ENCODE results near the gene SLC12A8.
A peak's percentile ranks its signal among the peaks of the same experiment; 100 is the strongest.

The SLC12A8 gene

DNA sequence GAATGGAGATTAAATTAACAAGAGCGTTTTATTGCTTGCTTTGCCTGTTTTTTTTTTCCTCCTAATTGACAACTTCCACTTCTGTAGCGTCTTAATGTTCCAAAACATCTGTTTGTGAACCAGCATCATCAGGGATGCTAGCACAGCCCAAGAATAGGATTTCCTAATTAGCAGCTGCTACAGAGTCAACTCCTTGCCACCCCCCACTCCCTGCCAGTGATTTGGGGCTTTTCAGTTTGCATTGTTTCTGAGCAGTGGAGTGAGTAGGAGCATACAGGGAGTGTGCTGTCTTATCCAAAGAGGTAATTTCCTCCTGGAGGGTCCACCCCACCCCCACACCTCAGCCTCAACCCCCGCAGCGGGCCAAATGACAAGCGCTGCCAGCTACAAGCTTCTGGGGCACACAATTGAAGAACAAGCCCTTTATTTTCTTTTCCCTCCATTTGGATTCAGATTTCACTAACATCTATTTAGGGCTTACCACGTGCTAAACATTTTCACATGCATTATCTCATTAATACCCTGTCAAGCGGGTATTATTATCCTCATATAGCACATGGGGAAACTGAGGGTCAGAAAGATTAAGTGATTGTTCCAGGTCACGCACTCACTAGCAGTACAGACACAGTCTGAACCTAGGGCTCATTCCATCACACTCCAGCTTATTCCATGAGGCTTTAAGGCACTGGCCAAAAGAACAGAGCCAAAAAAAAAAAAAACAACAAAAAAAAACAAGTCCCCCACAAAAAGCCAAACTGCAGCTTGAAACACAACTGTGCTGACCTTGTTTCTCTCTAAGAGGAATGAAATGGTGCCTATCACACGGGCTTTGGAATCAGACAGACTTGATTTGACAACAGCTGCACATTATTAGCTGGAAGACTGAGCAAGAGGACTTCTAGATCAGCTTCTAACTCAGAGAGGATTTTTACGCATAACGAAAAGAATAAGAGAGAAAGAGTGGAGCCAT, 173.1 kb downstream of the SLC12A8 start:
- no peak overlapping the region for H3K4me3 ChIP-seq (ENCODE audit: extremely low read depth, insufficient read depth, low read length, poor library complexity, severe bottlenecking)
- H3K9me3 ChIP-seq (ENCODE audit: control insufficient read depth, low read length), result peaks cover 9% of the 10 kb centered on the region
- H3K36me3 ChIP-seq (ENCODE audit: control insufficient read depth, insufficient read depth, low read length), result peaks cover 67% of the 10 kb centered on the region
- H3K4me1 ChIP-seq (ENCODE audit: control insufficient read depth, insufficient read depth, low read length, poor library complexity, severe bottlenecking), result peaks cover 59% of the 10 kb centered on the region
- H3K27ac ChIP-seq (ENCODE audit: low read depth, low read length, severe bottlenecking), result peak overlapping the region; percentile 69
- 44 to 55% methylated on average over 8 to 10 of the region's 11 CpGs for WGBS, 2 experiments (ENCODE audit: insufficient coverage in 2 of 2)

- WGBS, 2 experiments (ENCODE audit: insufficient coverage in 2 of 2), result no CpG with 5 or more reads among the region's 2 CpGs
- H3K36me3 ChIP-seq (ENCODE audit: control insufficient read depth, insufficient read depth, low read length), result peaks cover 59% of the 10 kb centered on the region
- no peak overlapping the region for H3K27ac ChIP-seq (ENCODE audit: low read depth, low read length, severe bottlenecking)
- H3K4me3 ChIP-seq (ENCODE audit: extremely low read depth, insufficient read depth, low read length, poor library complexity, severe bottlenecking), result no peak overlapping the region
- H3K9me3 ChIP-seq (ENCODE audit: control insufficient read depth, low read length), result peaks cover 9% of the 10 kb centered on the region
- H3K4me1 ChIP-seq (ENCODE audit: control insufficient read depth, insufficient read depth, low read length, poor library complexity, severe bottlenecking), result peaks cover 52% of the 10 kb centered on the region
Observed at GRCh38 chr3:125037498-125038150, 174.9 kb downstream of the SLC12A8 start.

- Histone ChIP-seq H3K27ac (ENCODE audit: low read depth, low read length, severe bottlenecking) (no peak overlapping the region), H3K9me3 (ENCODE audit: control insufficient read depth, low read length) (peaks cover 9% of the 10 kb centered on the region), H3K4me3 (ENCODE audit: extremely low read depth, insufficient read depth, low read length, poor library complexity, severe bottlenecking) (no peak overlapping the region), H3K36me3 (ENCODE audit: control insufficient read depth, insufficient read depth, low read length) (peaks cover 58% of the 10 kb centered on the region), H3K4me1 (ENCODE audit: control insufficient read depth, insufficient read depth, low read length, poor library complexity, severe bottlenecking) (peaks cover 45% of the 10 kb centered on the region)
- WGBS, 2 experiments (ENCODE audit: insufficient coverage in 2 of 2), result 97% methylated on average over 3 to 4 of the region's 5 CpGs
Observed at GRCh38 chr3:125035217-125035616, 177.3 kb downstream of the SLC12A8 start.

GRCh38 chr3:125033616-125034015, 178.9 kb downstream of the SLC12A8 start:
- Histone ChIP-seq H3K36me3 (ENCODE audit: control insufficient read depth, insufficient read depth, low read length) (peaks cover 66% of the 10 kb centered on the region), H3K4me1 (ENCODE audit: control insufficient read depth, insufficient read depth, low read length, poor library complexity, severe bottlenecking) (peaks cover 40% of the 10 kb centered on the region), H3K9me3 (ENCODE audit: control insufficient read depth, low read length) (peaks cover 9% of the 10 kb centered on the region), H3K27ac (ENCODE audit: low read depth, low read length, severe bottlenecking) (peak overlapping the region; percentile 10), H3K4me3 (ENCODE audit: extremely low read depth, insufficient read depth, low read length, poor library complexity, severe bottlenecking) (no peak overlapping the region)
- WGBS, 2 experiments (ENCODE audit: insufficient coverage in 2 of 2), result 92 to 94% methylated on average over 12 of the region's 14 CpGs

DNA sequence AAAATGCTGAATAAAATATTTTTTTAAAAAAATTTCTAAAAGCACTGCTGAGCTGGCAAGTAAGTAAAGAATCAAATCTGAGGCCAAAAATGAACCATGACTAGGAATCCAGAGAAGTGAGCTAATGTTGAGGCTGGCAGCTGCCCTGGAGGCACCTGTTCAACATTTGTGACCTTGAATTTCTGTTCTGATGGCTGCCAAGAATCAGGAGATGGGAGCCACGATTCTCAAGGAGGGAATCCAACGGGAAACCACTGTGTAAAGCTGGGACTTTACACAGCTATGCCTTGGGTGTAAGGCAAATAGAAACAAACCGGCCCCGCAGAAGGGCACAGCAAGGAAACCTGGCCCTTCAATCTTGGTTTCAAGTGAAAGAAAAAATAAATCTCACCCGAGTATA, 179.4 kb downstream of the SLC12A8 start:
- Histone ChIP-seq H3K36me3 (ENCODE audit: control insufficient read depth, insufficient read depth, low read length) (peaks cover 66% of the 10 kb centered on the region), H3K4me3 (ENCODE audit: extremely low read depth, insufficient read depth, low read length, poor library complexity, severe bottlenecking) (no peak overlapping the region), H3K4me1 (ENCODE audit: control insufficient read depth, insufficient read depth, low read length, poor library complexity, severe bottlenecking) (peaks cover 40% of the 10 kb centered on the region), H3K27ac (ENCODE audit: low read depth, low read length, severe bottlenecking) (peak overlapping the region; percentile 83), H3K9me3 (ENCODE audit: control insufficient read depth, low read length) (peaks cover 9% of the 10 kb centered on the region)
- 98 to 100% methylated on average over 3 to 5 of the region's 5 CpGs for WGBS, 2 experiments (ENCODE audit: insufficient coverage in 2 of 2)

GRCh38 chr3:125032683-125033082, 179.9 kb downstream of the SLC12A8 start:
- no peak overlapping the region for H3K4me3 ChIP-seq (ENCODE audit: extremely low read depth, insufficient read depth, low read length, poor library complexity, severe bottlenecking)
- peaks cover 38% of the 10 kb centered on the region for H3K4me1 ChIP-seq (ENCODE audit: control insufficient read depth, insufficient read depth, low read length, poor library complexity, severe bottlenecking)
- H3K27ac ChIP-seq (ENCODE audit: low read depth, low read length, severe bottlenecking), result peak overlapping the region; percentile 83
- peaks cover 9% of the 10 kb centered on the region for H3K9me3 ChIP-seq (ENCODE audit: control insufficient read depth, low read length)
- peaks cover 66% of the 10 kb centered on the region for H3K36me3 ChIP-seq (ENCODE audit: control insufficient read depth, insufficient read depth, low read length)
- WGBS, 2 experiments (ENCODE audit: insufficient coverage in 2 of 2), result 83 to 90% methylated on average over 1 to 2 of the region's 3 CpGs

Measured in mesodermal cell (in vitro differentiated cells).